B cell (primary cell): ENCODE results near the gene PPP3CA. TPM values are rescaled to one million over a fixed set of nuclear protein-coding genes. Genes with fewer than 3 reads are reported as not detected.

Experiments used
- ATAC-seq: fragments of 200-7000 bp; cut with Tn5 transposase; one replicate; pipeline ENCODE4 v1.10.0; 2021; ENCODE audit warnings: low read depth, mild to moderate bottlenecking, moderate number of reproducible peaks, moderate library complexity
- CTCF ChIA-PET: fragments of 350-600 bp; sonication (Branson Sonifier 250); formaldehyde crosslinking; loops from one replicate; lab custom pipeline; 2021; ENCODE audit warnings: antibody characterized with exemption, inconsistent platforms; lab: Charles Lee
- POLR2A ChIA-PET: fragments of 350-600 bp; sonication (Branson Sonifier 250); formaldehyde crosslinking; loops from one replicate; lab custom pipeline; 2021; ENCODE audit warnings: antibody characterized with exemption; lab: Charles Lee
- DNase-seq: peaks from one replicate; pipeline ENCODE4 v3.0.0; 2013
- H2AFZ ChIP-seq: 2 replicates; pipeline ENCODE4 v1.6.1; 2012; ENCODE audit warnings: mild to moderate bottlenecking, low read depth, low read length; ENCODE audit not compliant: insufficient read depth, poor library complexity, severe bottlenecking
- H3K27ac ChIP-seq, 2 donors: 1 replicate in 1 of 2; 2 replicates in 1 of 2; pipeline ENCODE4 v1.5.1; 2012 to 2013; ENCODE audit warnings: low read length in 2 of 2, mild to moderate bottlenecking in 2 of 2, moderate library complexity in 1 of 2
- H3K27me3 ChIP-seq, 4 experiments: fragments of 200-600 bp in 1 of 4; sonication (generic) in 1 of 4; replicated peaks in 1 of 4; 1 replicate in 2 of 4; 2 replicates in 2 of 4; pipeline versions ENCODE4 v1.6.1 to v1.7.0; 2013 to 2016; ENCODE audit warnings: low read length in 3 of 4, mild to moderate bottlenecking in 2 of 4, mixed read lengths in 1 of 4, moderate library complexity in 1 of 4; ENCODE audit not compliant: insufficient read depth in 4 of 4, control insufficient read depth in 3 of 4; ENCODE audit errors: control extremely low read depth in 1 of 4
- H3K36me3 ChIP-seq, 2 experiments: replicated peaks in 1 of 2; 1 replicate in 1 of 2; 2 replicates in 1 of 2; pipeline versions ENCODE4 v1.6.1 to v1.7.1; 2013; ENCODE audit warnings: low read length in 1 of 2; ENCODE audit not compliant: insufficient read depth in 2 of 2, control insufficient read depth in 1 of 2; ENCODE audit errors: control extremely low read depth in 1 of 2, extremely low read depth in 1 of 2
- H3K4me1 ChIP-seq, 2 donors: fragments of 200-600 bp in 1 of 2; sonication (generic) in 1 of 2; 1 replicate in 1 of 2; 2 replicates in 1 of 2; pipeline versions ENCODE4 v1.5.1 to v1.6.1; 2013 to 2017; ENCODE audit warnings: low read length in 2 of 2; ENCODE audit not compliant: control insufficient read depth in 2 of 2, insufficient read depth in 2 of 2
- H3K4me2 ChIP-seq: replicated peaks from 2 replicates; pipeline ENCODE3; 2012; ENCODE audit warnings: mild to moderate bottlenecking, low read depth, low read length; ENCODE audit not compliant: poor library complexity, severe bottlenecking
- H3K4me3 ChIP-seq, 5 experiments: fragments of 200-600 bp in 1 of 5; sonication (generic) in 1 of 5; 1 replicate in 3 of 5; 2 replicates in 2 of 5; pipeline versions ENCODE4 v1.5.1 to v1.7.0; 2011 to 2016; ENCODE audit warnings: low read length in 4 of 5, mild to moderate bottlenecking in 4 of 5, low read depth in 2 of 5, control low read depth in 1 of 5, moderate library complexity in 1 of 5; ENCODE audit not compliant: insufficient read depth in 1 of 5; ENCODE audit errors: control extremely low read depth in 1 of 5, extremely low read depth in 1 of 5
- H3K79me2 ChIP-seq: fragments of 200-600 bp; sonication (generic); one replicate; pipeline ENCODE4 v1.6.0; 2016; ENCODE audit warnings: low read length; ENCODE audit not compliant: control insufficient read depth, insufficient read depth
- H3K9ac ChIP-seq: fragments of 200-600 bp; sonication (generic); 2 replicates; pipeline ENCODE4 v1.6.1; 2017; ENCODE audit warnings: mild to moderate bottlenecking, low read length, moderate library complexity
- H3K9me3 ChIP-seq, 3 donors: one replicate each; pipeline versions ENCODE4 v1.6.1 to v1.7.1; 2013; ENCODE audit warnings: low read length in 2 of 3; ENCODE audit not compliant: control insufficient read depth in 2 of 3, insufficient read depth in 1 of 3; ENCODE audit errors: control extremely low read depth in 1 of 3
- H4K20me1 ChIP-seq: 2 replicates; pipeline ENCODE4 v1.6.0; 2012; ENCODE audit warnings: mild to moderate bottlenecking, low read length; ENCODE audit not compliant: insufficient read depth, control insufficient read depth, poor library complexity, severe bottlenecking
- H3K27ac Mint-ChIP-seq: one replicate; pipeline ENCODE4 v1.8.0; 2021; ENCODE audit warnings: mixed read lengths
- H3K27me3 Mint-ChIP-seq: one replicate; pipeline ENCODE4 v1.8.0; 2021; ENCODE audit warnings: mixed read lengths
- H3K4me1 Mint-ChIP-seq: one replicate; pipeline ENCODE4 v1.8.0; 2021; ENCODE audit warnings: mixed read lengths
- H3K4me3 Mint-ChIP-seq: one replicate; pipeline ENCODE4 v1.8.0; 2021; ENCODE audit warnings: mixed read lengths
- H3K9me3 Mint-ChIP-seq: one replicate; pipeline ENCODE4 v1.8.0; 2022; ENCODE audit warnings: mixed read lengths; ENCODE audit not compliant: insufficient read depth
- EZH2 ChIP-seq: IDR thresholded peaks from 2 replicates; pipeline ENCODE4 v1.6.1; 2012; ENCODE audit warnings: borderline replicate concordance, low read depth, mild to moderate bottlenecking, moderate library complexity, low read length; ENCODE audit not compliant: insufficient read depth, poor library complexity, severe bottlenecking
- WGBS: methylation state at CpG from one replicate; pipeline ENCODE4 v1.1.5; 2013; ENCODE audit warnings: missing lambda C conversion rate; ENCODE audit not compliant: insufficient coverage; 5-methylcytosine and 5-hydroxymethylcytosine counted together
- intact Hi-C: fragments of 100-400 bp; cut with micrococcal nuclease; formaldehyde crosslinking; loops from one replicate; pipeline ENCODE4 v1.10.0; 2022
- polyA plus RNA-seq: library from polyadenylated mRNA; depleted of rRNA; stranded (reverse); fragments of >200 nt; gene quantifications from 2 replicates; pipeline ENCODE4 v1.2.3, GENCODE V29; 2012
- total RNA-seq, 2 donors: library from RNA; stranded (reverse); fragments of 120-200 nt in 1 of 2; gene quantifications; 1 replicate in 1 of 2; 2 replicates in 1 of 2; pipeline versions ENCODE4 v1.2.3 to v1.2.4, GENCODE V29; 2013 to 2022
- TF ChIP-seq, protein P1 (sequence below): fragments of 200-600 bp; IDR thresholded peaks from one replicate; pipeline ENCODE4 v1.8.0; 2022; ENCODE audit warnings: antibody characterized with exemption, mild to moderate bottlenecking

PPP3CA gene
- total and polyA plus RNA-seq, 2 donors (not counting 1 experiment from before 2014, with no cell fraction given), result 14.3 to 85.1 TPM

GRCh38 chr4:101128473-101128872 is 218.9 kb downstream of the PPP3CA start:
- CTCF ChIA-PET, result no interaction called here
- Histone ChIP-seq H3K27ac (peak overlapping the region in 1 of 2 donors; percentile 29), H3K4me2 (peak overlapping the region; percentile 50), H2AFZ (no peak overlapping the region), H3K27me3 (no peaks in the 10 kb centered on the region), H3K79me2 (peaks cover 99% of the 10 kb centered on the region), H3K9me3 (peaks cover 0 to 17% (median 2%) of the 10 kb centered on the region in 3 donors), H3K4me1 (peaks cover 46 to 61% of the 10 kb centered on the region in 2 donors), H3K4me3 (no peak overlapping the region), H3K36me3 (no peaks in the 10 kb centered on the region), H3K9ac (no peak overlapping the region), H4K20me1 (no peaks in the 10 kb centered on the region)
- H3K27me3 Mint-ChIP-seq, result no peaks in the 10 kb centered on the region
- ATAC-seq (no peak), DNase-seq (no peak)
- POLR2A ChIA-PET, result no interaction called here
- peaks cover 87% of the 10 kb centered on the region for H3K4me1 Mint-ChIP-seq
- H3K4me3 Mint-ChIP-seq, result peak overlapping the region; percentile 17
- intact Hi-C loops, result no loop called here
- peak overlapping the region; percentile 46 for H3K27ac Mint-ChIP-seq
- TF ChIP-seq, protein P1, sequence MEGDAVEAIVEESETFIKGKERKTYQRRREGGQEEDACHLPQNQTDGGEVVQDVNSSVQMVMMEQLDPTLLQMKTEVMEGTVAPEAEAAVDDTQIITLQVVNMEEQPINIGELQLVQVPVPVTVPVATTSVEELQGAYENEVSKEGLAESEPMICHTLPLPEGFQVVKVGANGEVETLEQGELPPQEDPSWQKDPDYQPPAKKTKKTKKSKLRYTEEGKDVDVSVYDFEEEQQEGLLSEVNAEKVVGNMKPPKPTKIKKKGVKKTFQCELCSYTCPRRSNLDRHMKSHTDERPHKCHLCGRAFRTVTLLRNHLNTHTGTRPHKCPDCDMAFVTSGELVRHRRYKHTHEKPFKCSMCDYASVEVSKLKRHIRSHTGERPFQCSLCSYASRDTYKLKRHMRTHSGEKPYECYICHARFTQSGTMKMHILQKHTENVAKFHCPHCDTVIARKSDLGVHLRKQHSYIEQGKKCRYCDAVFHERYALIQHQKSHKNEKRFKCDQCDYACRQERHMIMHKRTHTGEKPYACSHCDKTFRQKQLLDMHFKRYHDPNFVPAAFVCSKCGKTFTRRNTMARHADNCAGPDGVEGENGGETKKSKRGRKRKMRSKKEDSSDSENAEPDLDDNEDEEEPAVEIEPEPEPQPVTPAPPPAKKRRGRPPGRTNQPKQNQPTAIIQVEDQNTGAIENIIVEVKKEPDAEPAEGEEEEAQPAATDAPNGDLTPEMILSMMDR, result no peak
- no peak for TF ChIP-seq EZH2
- WGBS, result 94% methylated on average over 9 of the region's 10 CpGs
- H3K9me3 Mint-ChIP-seq, result peaks cover 6% of the 10 kb centered on the region

GRCh38 chr4:101127176-101127790 is 220.0 kb downstream of the PPP3CA start:
- Mint-ChIP-seq H3K9me3 (peaks cover 8% of the 10 kb centered on the region), H3K4me3 (peak overlapping the region; percentile 44), H3K4me1 (peaks cover 84% of the 10 kb centered on the region), H3K27ac (peak overlapping the region; percentile 34), H3K27me3 (no peaks in the 10 kb centered on the region)
- Histone ChIP-seq H3K9me3 (peaks cover 0 to 17% (median 2%) of the 10 kb centered on the region in 3 donors), H4K20me1 (no peaks in the 10 kb centered on the region), H3K27me3 (no peaks in the 10 kb centered on the region), H3K4me1 (peaks cover 51 to 66% of the 10 kb centered on the region in 2 donors), H2AFZ (peak overlapping the region; percentile 3), H3K4me3 (peak overlapping the region in 2 of 5 experiments; percentile 1 to 32), H3K79me2 (peaks cover 98% of the 10 kb centered on the region), H3K36me3 (no peaks in the 10 kb centered on the region), H3K9ac (peak overlapping the region; percentile 25), H3K27ac (peak overlapping the region; percentile 24 to 66), H3K4me2 (peak overlapping the region; percentile 50)
- ChIA-PET POLR2A (no interaction called here), CTCF (interaction anchor here (0.5 to 1.4 kb wide), 2 partner anchors 10 to 35 kb away, joined by 3 read pairs; no protein-coding TSS in a partner anchor)
- 80% methylated on average over 1 of the region's 3 CpGs for WGBS
- DNase-seq (peak; percentile 43), ATAC-seq (peak; percentile 82)
- TF ChIP-seq, protein P1, result no peak
- no peak for TF ChIP-seq EZH2
- intact Hi-C loops, result loop anchor here (2.0 kb wide), 1 partner anchor 42 kb away; no protein-coding TSS in a partner anchor
